Activated T-helper 17 cell treated with anti-CD3 and anti-CD28 coated beads, Interleukin-2, amount 50 U/mL, for 72 hours (primary cell): ENCODE measurements around the gene KCTD21. TPM values are rescaled to one million over a fixed set of nuclear protein-coding genes. Genes with fewer than 3 reads are reported as not detected.
A peak's percentile ranks its signal among the peaks of the same experiment; 100 is the strongest.

Experiments used
- ATAC-seq: fragments of 150-1000 bp; cut with Tn5 transposase; replicated peaks from 2 replicates; pipeline ENCODE4 v1.10.0; 2021; ENCODE audit warnings: mild to moderate bottlenecking, moderate library complexity
- H3K27ac Mint-ChIP-seq: one replicate; pipeline ENCODE4 v1.8.0; 2022; ENCODE audit warnings: mixed read lengths
- H3K27me3 Mint-ChIP-seq: one replicate; pipeline ENCODE4 v1.8.0; 2022; ENCODE audit warnings: mixed read lengths
- H3K36me3 Mint-ChIP-seq: one replicate; pipeline ENCODE4 v1.8.0; 2022; ENCODE audit warnings: low read depth, mild to moderate bottlenecking, mixed read lengths
- H3K4me1 Mint-ChIP-seq: one replicate; pipeline ENCODE4 v1.8.0; 2022; ENCODE audit warnings: mixed read lengths
- H3K4me3 Mint-ChIP-seq: one replicate; pipeline ENCODE4 v1.8.0; 2022; ENCODE audit warnings: mild to moderate bottlenecking, mixed read lengths
- H3K9me3 Mint-ChIP-seq: one replicate; pipeline ENCODE4 v1.8.0; 2022; ENCODE audit warnings: mixed read lengths
- total RNA-seq, 2 donors: library from RNA; stranded (reverse); gene quantifications; one replicate each; pipeline ENCODE4 v1.2.3, GENCODE V29; 2022

KCTD21 gene
- total RNA-seq, 2 donors from 2014 or later, result 6.1 to 7.5 TPM

DNA sequence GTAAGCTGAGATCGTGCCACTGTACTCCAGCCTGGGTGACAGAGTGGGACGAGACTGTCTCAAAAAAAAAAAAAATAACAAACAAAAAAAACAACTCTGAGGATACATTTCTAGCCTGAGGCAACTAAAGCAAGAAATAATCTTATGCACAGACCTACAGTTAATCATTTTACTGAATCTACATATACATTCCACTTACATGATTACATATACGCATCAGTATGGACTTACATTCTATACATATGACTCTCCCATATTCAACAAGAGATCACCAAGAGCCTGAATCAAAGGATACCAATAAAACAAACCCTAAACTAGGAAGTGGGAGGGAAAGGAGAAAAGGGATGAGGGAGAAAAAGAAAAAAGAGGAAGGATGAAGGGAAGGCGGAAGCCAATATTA, 50.1 kb downstream of the KCTD21 start:
- Mint-ChIP-seq H3K9me3 (no peaks in the 10 kb centered on the region), H3K27ac (peak overlapping the region; percentile 89), H3K4me3 (peak overlapping the region; percentile 91), H3K4me1 (peaks cover 21% of the 10 kb centered on the region), H3K27me3 (no peaks in the 10 kb centered on the region), H3K36me3 (peaks cover 74% of the 10 kb centered on the region)
- ATAC-seq, result no peak

GRCh38 chr11:78132475-78132874, 56.0 kb downstream of the KCTD21 start:
- no peak overlapping the region for H3K27ac Mint-ChIP-seq
- ATAC-seq, result no peak
- peaks cover 4% of the 10 kb centered on the region for H3K4me1 Mint-ChIP-seq

DNA sequence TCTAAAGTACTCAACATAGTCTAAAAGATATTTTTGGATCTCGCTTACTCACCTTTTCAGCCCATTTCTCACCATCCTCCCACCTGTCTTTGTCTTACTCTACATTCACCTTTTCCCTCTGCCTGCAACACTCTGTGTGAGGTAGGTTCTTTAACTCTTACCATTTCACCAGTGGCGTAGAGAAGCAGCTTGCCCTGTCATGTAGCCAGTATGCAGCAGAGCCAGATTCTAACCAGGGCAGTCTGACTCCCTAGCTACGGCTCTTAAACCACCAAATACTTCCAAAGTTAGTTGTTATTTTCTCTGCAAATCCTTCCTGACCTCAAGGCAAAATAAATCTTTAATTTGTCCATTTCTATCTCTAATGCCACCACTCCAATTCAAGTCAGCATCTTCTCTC, 56.5 kb downstream of the KCTD21 start:
- Mint-ChIP-seq H3K4me3 (no peak overlapping the region), H3K27ac (peak overlapping the region; percentile 5), H3K36me3 (peaks cover 40% of the 10 kb centered on the region), H3K9me3 (no peaks in the 10 kb centered on the region), H3K27me3 (no peaks in the 10 kb centered on the region), H3K4me1 (no peaks in the 10 kb centered on the region)
- ATAC-seq, result no peak

More at GRCh38 chr11:78132475-78132874, 56.0 kb downstream of the KCTD21 start:
- Mint-ChIP-seq H3K4me3 (no peak overlapping the region), H3K36me3 (peaks cover 45% of the 10 kb centered on the region), H3K27me3 (no peaks in the 10 kb centered on the region), H3K9me3 (no peaks in the 10 kb centered on the region)

DNA sequence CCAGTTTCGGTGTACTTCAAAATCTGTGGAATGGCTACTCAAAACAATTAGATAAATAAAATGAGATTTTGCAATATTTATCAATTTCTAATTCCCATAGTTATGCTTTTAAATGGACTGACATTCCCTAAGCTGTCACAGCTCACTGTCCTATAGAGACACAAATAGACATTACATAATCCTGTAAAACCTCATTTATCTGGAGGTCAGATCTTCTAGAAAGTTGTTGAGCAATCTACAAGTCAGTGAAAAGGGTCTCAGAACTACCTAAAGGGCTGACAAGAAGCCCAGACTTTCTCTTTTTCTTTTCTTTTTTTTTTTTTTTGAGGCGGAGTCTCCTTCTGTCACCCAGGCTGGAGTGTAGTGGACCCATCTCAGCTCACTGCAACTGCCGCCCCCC, 61.0 kb downstream of the KCTD21 start:
- no peak overlapping the region for H3K27ac Mint-ChIP-seq
- peaks cover 23% of the 10 kb centered on the region for H3K36me3 Mint-ChIP-seq
- H3K4me3 Mint-ChIP-seq, result no peak overlapping the region
- no peaks in the 10 kb centered on the region for H3K4me1 Mint-ChIP-seq
- H3K9me3 Mint-ChIP-seq, result no peaks in the 10 kb centered on the region
- no peaks in the 10 kb centered on the region for H3K27me3 Mint-ChIP-seq
- ATAC-seq, result no peak

Other genes starting within 250 kb of the KCTD21 start
- gene INTS4, start 194.0 kb downstream of the KCTD21 start, total RNA-seq, result 10 to 100 TPM; 63.5 to 73.5 TPM
- gene KCTD14, start 165.3 kb downstream of the KCTD21 start, total RNA-seq, result under 1 TPM in 1 of 2 donors, not detected in 1; 0.21 TPM
- gene THRSP, start 124.8 kb downstream of the KCTD21 start, total RNA-seq, result not detected
- gene NDUFC2, start 108.8 kb downstream of the KCTD21 start, total RNA-seq, result 100 to 1,000 TPM in 1 of 2 donors, 10 to 100 TPM in 1; 80.5 to 149 TPM
- gene ALG8, start 49.0 kb downstream of the KCTD21 start, total RNA-seq, result 10 to 100 TPM; 38.3 to 70.2 TPM
- 1 to 10 TPM; 9.6 to 10.0 TPM for gene USP35, start 293 bp upstream of the KCTD21 start, total RNA-seq
- 10 to 100 TPM in 1 of 2 donors, 1 to 10 TPM in 1; 6.5 to 11.4 TPM for gene GAB2, start 229.2 kb upstream of the KCTD21 start, total RNA-seq